Measurements from ENCODE around the gene SPINDOC.

The SPINDOC gene

GRCh38 chr11:63766531-63767235 lies 46.6 kb upstream of the SPINDOC start:
- H3K4me3 ChIP-seq (ENCODE audit: low read depth, low read length): peak overlapping the region; percentile 91
- no peak for TF ChIP-seq CTCF (IDR thresholded peaks at IDR 0.05; ENCODE audit: low read depth, low read length)

- no peak for TF ChIP-seq CTCF (IDR thresholded peaks at IDR 0.05; ENCODE audit: low read depth, low read length)
- peak overlapping the region; percentile 91 for H3K4me3 ChIP-seq (ENCODE audit: low read depth, low read length)
Measured at GRCh38 chr11:63767267-63767564, 46.0 kb upstream of the SPINDOC start.

DNA sequence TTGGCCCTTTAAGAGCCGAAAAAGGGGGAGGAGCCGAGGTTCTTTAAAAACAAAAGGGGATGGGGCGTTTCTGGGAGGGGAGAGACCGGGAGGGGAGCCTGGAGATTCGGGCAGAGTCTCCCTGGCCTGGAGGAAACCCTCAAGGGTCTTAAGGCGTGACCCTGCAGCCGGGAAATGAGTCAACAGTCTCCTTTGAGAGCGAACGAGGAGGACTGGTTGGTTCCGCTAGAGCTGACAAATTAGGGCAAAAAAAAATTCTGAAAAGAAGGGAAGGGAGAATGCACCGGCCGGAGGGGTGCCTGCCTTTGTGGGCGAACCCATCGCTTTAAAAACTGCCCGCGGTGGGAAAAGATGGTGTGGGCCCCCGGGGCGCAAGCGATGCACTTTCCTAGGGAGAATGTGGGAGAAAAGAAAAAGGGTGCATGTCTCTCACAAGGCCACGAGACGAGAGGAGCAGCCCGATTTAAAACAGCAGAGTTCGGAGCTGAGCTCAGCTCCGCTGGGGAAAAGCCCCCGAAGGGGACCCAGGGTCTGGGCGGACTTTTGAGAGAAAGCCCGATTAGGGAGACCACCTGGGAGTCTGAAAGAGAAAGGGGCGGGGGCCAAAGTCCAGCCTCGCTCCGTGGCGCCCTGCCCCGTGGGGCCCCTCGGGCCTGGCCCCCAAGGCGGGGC lies 45.6 kb upstream of the SPINDOC start:
- no peak; the same call in 1 of the 2 replicates for TF ChIP-seq CTCF (IDR thresholded peaks at IDR 0.05; ENCODE audit: low read depth, low read length)
- peak overlapping the region; percentile 91 for H3K4me3 ChIP-seq (ENCODE audit: low read depth, low read length)

DNA sequence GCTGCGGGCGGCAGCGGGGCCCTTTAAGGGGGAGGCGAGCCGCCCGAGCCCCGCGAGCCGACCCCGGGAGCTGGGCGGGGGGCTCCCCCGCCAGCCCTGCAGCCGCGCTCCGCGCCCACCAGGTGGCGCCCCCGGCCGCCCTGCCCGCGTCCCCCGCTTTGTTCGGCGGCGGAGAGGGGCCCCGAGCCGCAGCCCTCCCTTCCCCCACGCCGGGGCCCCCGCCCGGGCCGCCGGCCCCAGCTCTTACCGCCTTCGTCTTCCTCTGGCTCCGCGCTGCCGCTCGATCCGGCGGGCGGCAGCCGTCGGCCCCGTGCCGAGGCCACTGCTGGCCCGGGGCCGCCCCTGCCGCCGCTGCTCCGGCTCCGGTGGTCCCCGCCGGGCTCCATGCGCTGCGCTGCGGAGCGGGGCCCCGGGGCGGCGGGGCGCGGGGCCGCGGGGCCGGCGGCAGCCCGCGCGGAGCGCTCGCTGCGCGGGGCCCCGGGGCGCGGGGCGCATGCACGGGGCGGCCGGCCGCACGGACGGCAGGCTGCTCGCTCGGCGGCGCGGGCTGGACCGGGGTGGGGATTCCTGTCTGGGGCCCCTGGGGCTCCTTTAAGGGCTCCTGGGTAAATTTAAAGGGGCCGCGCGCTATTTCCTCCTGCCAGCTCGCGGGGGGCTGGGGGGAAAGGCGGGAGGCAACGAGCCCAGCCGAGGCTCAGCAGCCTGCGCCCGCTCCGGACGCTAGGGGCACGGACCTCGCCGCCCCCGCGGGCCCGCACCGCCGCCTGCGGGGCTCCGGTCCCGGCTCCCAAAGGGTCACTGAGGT lies 44.8 kb upstream of the SPINDOC start, which contains the start of gene ZFTA:
TSS of gene ZFTA (minus strand) at position 539 of the 805 bp plus-strand sequence. CDS start at position 386, 153 bp downstream.
- H3K4me3 ChIP-seq (ENCODE audit: low read depth, low read length): peak within 1 kb of the TSS; percentile 91
- no peak; the same call in 1 of the 2 replicates for TF ChIP-seq CTCF (IDR thresholded peaks at IDR 0.05; ENCODE audit: low read depth, low read length)

DNA sequence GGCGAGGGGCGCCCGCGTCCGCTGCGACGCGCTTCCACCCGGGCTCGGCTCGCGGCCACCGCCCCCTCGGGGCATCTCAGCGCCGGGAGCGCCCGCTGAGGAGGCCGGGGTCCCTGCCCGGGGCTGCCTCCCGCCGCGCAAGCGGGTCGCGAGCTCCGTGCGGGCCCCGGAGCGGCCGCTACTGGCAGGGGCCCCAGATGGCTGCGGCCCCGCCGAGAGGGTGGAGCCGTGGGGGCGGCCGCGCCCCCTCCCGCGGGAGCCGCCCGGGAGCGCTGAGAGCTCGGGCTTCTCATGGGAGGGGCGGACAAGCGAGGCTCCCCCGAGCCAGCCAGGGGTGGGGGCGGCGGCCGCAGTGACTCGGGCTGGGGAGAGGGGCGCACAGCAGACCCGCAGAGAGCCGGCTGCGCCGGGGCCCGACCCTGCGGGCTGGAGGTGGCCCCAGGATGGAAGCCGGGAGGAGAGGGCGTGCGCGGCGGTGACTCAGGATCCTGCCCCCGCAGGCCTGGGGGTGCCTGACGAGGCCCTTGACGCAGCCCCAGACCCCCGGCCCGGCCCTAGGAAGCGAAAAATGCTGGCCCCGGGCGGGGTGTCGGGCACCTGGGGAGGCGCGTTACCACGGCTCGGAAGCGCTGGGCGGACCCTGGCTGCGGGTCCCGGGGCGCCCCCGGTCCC lies 44.1 kb upstream of the SPINDOC start:
- TF ChIP-seq CTCF (IDR thresholded peaks at IDR 0.05; ENCODE audit: low read depth, low read length): no peak
- H3K4me3 ChIP-seq (ENCODE audit: low read depth, low read length): peak overlapping the region; percentile 65

DNA sequence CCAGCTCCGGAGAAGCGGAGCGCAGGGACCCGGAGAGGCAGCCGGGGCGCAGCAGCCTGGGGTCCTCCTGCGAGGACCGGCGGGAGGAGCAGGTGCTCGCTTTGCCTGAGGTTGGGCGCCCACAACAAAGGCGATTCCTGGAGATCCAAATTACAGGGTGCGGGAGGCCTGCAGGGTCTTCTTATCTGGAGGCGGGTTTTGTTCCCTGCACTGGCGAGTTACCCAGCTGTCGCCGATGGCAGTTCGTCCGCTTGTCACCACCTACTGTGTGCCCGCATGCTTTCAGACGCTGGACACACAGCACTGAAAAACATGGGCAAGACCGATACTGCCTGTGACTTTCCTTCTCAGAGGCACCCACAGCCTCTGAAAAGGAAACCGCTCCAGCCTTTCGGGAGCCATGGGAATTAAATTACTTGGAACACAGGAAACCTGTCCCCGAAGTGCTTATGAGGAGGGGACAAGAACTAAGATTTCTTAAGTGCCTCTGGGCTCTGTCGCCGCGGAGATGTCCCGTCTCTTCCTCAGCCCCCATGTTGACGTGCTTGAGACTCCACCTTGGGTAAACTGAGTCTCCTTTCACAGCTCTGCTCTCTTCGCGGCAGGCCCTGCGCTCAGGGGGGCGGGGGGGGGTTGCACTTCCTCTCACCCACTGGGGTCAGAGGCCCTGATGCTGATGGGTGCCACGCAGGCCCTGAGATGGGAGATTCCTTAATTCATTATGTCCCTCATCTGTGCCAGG lies 43.4 kb upstream of the SPINDOC start:
- H3K4me3 ChIP-seq (ENCODE audit: low read depth, low read length): peak overlapping the region; percentile 65
- no peak for TF ChIP-seq CTCF (IDR thresholded peaks at IDR 0.05; ENCODE audit: low read depth, low read length)

Measured in WI38 (cell line).